GM12892 (cell line): ENCODE measurements around the gene TRAF4.

Experiments used
- POLR2A ChIP-seq: IDR thresholded peaks from 2 replicates; pipeline ENCODE4 v1.6.1; 2011; ENCODE audit warnings: low read depth, low read length, control low read depth
- POLR2AphosphoS5 ChIP-seq: IDR thresholded peaks from 2 replicates; pipeline ENCODE4 v1.6.1; 2011; ENCODE audit warnings: low read depth, low read length, control low read depth
- TAF1 ChIP-seq: IDR thresholded peaks from 2 replicates; pipeline ENCODE4 v1.6.1; 2011; ENCODE audit warnings: low read depth, mild to moderate bottlenecking, control low read depth, low read length, borderline replicate concordance

DNA sequence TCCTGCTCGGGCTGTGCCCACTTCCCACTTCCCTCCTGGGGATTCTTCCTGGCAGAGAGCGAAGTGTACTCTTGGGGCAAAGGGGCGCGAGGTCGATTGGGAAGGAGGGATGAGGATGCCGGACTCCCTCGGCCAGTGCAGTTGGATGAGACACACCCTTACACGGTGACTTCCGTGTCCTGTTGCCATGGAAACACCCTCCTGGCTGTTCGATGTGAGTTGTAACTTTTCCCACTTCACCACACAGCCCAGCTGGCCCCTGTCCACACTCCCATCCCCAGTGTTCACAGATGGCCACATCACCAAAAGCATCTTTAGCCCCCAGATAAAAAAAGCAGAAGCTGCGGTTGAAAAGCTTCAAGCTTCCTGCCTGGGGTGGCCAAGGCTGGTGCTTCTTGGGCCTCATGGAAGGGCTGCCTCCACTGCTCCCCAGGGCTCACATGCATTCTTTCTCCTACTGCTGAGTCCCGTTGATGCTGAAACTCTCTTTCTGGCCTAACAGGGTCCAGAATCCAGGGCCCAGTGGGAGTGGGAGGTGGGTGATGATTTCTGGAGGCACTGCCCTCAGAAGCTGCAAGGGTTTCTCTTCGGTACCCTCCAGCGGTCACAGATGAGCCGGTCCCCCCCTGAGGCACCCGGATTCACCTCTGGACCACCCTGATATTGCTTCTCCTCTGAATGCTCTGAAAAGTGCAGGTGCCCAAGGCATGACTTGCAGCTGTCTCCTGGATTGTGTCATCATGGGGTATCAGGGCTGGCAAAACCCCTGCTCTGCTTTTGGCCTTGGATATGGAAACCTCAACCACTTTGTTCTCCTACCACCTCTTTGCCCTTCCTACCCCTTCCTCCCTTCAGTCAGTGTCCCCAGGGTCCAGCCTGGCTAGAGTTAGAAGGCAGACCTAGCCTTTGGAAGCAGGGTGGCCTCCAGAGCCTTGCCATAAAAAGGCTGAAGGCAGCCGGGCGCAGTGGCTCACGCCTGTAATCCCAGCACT, 2.2 kb upstream of the TRAF4 start:
- TF ChIP-seq POLR2AphosphoS5 (peak; percentile 55; the same call in 1 of the 2 replicates), POLR2A (no peak), TAF1 (no peak)
